HG03025 (cell line): ENCODE results near the gene FGD4.

ENCODE experiments used
- ATAC-seq: cut with Tn5 transposase; IDR thresholded peaks from one replicate; pipeline ENCODE4 v1.9.1; 2021; ENCODE audit warnings: mild to moderate bottlenecking, moderate library complexity; ENCODE audit not compliant: unreplicated experiment, low FRiP score

Gene FGD4

DNA sequence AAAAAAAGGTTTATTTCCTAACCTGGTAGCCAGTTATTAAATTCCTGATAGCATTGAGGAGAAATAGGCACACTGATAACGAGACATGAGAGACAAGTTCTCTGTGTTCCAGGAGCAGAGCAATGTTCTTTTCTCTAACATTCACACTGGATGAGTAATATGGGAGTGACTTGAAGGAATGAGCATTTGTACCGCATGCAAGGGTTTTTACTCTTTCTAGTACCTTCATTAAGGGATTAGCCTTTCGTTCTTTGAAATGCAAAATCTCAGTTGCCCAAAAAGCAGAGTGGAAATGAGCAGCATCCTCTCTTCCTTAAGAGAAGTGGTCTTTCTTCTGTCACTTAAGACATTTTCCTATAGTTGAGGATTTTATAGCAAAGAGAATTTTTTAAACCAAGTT, 54.7 kb downstream of the FGD4 start:
- ATAC-seq, result no peak

DNA sequence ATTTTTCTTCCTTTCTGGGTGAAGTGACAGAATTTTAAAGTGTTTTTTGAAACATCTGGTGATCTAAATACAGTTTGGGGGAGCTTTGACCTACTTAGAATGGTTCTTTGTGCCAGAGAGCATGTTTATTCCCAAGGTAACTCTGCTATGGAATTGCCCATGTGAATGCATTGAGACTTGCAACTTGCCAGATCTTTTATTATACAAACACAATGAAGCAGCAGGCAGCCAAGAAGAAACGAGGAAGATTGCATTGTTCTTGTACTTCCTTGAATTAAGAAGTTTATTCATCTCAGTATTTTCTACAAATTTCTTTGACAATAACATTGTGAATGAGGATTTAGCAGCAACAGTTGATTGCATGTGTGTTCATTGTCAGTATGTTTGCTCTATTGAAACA, 55.5 kb downstream of the FGD4 start:
- ATAC-seq, result no peak

DNA sequence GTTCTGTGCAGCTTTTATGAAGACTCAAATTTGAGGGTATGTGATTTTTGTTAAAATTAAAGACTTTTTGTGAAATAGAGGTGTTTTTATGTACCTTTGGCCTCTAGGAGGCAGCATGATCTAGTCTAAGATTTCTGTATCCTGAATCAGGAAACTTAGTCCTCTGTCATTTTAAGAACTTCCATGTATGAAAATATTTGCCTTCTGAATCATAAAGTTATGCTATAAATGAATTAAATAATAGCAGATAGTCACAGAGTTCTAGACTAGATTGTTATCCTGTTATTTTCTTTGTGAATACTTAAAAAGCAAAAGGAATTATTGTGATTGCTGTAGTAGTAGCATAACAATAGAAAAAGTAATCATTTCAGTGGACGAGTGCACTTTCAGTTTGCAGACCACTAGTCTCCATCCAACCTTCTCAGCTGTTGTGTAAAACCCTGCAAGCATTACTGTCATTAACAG, 56.3 kb downstream of the FGD4 start:
- ATAC-seq, result no peak

DNA sequence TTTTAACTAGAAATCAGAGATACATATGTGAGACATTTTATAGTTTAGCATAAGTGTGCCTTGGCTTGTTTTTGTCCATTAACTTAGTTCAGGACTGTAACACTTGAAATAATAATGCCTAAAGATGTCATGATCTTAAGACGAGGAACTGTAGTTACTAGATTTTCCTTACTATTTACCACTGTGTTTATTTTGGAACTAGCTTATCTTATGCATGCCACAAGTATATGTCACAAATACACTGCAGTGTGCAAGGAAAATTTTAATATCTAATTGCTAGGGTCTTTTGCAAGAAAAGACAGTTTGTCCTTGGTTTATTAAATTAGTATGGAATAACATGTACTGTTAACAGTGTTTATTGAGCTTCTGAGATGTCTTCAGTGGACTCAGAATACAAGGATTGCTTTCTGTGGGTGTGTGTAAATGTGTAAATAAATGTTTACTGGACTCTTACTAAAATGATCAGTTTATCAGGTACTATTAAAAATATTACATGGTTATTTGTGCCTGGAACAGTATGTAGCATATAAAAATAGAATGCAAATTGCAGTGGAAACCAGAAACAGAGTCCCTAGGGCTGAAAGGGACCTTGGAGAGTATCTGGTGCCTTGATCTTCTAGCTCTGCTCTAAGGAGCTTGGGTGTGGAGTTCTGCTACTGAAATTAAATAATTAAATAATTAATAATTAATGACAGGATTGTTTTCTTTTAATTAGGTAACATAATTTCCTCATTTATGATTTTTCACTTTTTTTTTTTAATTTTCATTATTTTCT, 58.1 kb downstream of the FGD4 start:
- no peak for ATAC-seq

DNA sequence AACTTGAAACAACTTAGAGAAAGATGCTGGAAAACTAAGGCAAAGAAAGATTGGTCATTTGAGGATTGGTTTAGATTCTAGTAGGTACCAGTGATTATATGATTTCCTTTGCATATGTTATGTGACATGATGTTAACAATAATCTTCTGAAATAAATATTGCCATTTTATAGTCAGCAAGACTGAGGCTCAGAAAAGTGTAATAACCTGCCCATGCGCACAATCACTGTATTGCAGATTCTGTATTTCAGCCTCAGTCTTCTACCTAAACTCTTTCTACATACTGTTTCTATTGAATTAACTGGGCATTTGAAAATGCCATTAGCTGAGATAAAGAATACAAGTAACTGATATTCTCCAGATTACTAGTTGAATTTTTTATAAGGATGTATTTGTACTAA, 61.3 kb downstream of the FGD4 start:
- ATAC-seq, result no peak

DNA sequence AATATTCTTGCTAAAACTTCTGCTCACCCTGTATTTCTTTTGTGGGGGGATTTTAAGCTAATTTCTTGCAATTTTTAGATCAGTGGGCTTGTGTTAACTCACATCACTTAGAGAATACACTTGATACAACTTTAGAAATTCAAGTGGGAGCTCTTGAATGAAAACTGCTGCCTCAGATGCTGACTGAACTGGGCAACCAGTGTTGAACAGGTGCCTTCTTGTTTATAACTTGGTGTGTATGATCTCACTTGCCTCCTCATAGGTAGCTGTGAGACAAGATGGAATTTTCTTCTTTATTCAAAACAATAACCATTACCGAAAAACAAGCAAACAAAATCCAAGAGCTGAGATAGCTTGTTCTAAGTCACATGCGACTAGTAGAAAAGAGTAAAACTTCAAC, 63.5 kb downstream of the FGD4 start:
- no peak for ATAC-seq

DNA sequence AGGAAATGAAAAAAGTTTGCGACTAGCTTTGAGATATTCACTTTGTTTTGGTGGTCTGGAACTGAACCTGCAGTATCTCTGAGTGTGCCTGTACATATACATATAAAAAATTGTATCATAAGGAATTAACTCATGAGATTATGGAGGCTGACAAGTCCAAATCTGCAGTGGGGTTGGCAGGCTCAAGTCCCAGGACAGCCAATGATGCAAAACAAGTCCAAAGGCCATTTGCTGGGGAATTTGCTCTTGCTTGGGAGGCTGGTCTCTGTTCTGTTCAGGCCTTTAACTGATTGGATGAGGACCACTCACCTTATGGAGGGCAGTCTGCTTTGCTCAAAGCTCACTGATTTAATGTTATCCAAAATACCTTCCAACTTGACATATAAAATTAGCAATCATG, 66.8 kb downstream of the FGD4 start:
- ATAC-seq, result no peak

DNA sequence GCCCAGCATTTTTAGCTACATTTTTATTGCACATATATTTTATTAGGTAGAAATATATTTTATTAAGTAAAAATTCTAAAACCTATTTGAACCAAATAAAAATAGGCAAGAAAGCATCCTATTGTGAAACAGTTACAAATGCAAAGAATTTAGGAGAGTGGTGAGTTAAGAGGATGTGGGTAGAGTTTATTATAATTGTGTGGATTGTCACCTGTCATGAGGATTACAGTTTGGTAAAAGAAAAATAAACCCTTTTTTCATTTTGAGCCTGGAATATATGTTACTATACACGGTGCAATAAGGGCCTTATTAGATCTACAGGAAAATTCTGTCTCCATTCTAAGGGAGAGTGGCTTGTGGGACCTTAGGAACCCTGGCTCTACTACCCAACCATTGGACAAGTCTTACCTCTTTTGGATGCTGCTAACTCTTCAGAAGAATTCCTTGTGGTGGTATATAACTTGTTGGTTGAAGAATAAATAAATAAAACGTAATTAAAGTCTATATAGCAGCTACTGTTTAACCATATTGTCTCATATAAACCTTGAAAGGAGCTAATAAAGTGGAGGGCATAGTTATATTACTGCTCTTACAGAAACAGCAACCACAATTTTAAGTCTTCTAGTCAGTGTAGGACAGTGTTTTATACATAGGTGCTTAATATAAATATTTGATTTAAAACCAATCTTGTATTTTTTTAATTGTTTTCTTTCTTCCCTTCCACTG, 67.8 kb downstream of the FGD4 start:
- no peak for ATAC-seq

DNA sequence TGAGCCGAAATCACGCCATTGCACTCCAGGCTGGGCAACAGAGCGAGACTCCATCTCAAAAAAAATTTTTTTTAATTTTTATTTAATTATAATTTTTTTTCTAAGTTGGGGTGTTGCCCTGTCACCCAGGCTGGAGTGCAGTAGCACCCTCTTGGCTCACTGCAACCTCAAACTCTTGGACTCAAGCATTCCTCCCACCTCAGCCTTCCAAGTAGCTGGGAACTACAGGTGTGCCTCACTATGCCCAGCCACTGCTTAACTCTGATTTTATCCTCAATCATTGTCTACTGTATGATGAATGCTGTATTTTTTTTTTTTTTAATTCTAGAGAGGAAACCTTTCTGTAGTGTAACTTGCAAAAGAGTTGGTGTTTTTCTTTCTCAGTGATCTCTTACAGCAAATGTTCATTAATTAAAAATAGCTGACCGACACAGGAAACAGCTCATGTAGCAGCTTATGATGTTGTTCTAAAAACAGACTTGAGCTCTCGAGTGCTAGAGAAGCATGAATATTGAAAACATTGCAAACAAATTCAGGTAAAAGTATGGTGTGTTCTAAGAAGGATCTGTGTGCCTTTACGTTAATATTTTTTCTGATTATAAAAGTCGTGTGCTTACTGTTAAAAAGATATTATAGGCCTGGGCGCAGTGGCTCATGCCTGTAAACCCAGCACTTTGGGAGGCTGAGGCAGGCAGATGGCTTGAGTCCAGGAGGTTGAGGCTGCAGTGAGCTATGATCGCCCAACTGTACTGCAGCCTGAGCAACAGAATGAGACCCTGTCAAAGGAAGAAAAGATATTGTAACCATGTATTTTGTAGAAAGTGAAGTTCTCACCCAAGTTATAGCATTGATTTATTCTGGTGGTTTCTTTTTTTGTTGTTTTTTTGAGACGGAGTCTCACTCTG, 68.9 kb downstream of the FGD4 start:
- ATAC-seq, result no peak

DNA sequence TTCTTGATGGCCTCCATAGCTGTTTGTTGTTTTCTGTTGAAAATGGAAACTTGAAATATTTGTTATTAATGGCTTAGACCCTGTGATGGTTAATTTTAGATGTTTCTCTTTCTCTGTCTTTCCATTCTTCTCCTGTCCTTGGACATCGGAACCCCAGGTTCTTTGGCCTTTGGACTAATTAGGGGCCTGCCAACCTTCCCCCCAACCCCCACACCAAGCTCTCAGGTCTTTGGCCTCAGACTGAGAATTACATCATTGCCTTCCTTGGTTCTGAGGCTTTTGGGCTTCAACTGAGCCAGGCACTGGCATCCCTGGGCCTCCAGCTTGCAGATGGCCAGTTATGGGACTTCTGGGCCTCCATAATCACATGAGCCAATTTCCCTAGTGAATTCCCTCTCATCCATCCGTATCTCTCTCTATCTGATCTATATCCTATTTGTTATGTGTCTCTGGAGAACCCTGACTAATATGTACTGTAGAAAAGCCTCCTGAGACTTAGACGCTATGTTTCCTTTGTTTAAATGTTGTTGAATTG, 71.6 kb downstream of the FGD4 start:
- no peak for ATAC-seq

DNA sequence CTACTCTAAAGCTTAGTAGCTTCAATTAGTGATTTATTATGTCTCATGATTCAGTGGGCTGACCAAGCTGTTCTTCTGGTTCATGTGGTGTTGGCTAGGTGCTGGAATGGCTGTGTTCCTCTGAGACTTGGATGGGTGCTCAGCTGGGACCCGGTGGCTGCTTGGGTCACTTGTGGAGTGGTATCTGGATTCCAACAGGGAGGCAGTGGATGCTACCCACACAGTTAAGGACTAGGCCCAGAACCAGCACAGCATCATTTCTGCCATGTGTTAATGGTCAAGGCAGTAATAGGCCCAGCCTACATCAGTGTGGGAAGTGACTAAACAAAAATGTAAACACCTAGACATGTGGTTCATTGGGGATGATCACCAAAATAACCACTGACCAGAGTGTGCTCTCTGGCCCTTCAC, 72.2 kb downstream of the FGD4 start:
- no peak for ATAC-seq

DNA sequence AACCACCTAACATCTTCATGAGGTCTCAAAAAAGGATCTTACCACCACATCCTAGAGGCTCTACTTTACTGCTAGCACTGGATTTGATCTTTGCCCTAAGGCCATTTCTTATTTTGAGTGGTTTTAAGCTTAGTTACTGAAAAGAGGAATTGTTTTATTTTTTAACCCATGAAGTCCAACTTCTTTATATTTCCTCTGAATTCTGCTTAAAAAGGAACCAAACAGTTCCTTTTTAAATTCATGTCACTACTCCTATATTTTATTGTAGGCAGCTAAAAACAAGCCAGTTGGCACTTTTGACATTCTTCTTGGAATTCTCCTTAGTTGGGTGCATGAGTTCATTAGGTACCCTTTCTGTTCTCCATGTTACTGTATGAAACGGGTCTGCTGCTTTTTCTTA, 76.4 kb downstream of the FGD4 start:
- ATAC-seq, result no peak

DNA sequence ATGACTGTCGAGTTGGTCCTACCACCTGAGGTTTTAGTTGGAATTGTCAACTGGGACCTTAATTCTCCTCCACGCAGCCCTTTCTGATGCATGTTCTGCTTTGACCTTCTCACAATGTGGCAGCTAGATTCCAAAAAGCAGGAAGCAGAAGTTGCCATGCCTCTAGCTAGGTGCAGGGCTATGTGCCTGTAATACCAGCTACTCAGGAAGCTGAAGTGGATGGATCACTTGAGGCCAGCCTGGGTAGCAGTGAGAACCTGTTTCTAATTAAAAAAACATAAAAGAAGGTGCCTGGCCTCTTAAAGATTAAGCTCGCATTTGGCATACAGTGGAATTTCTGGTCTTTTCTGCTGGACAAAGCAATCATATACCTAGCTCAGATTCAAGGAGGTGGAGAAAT, 77.1 kb downstream of the FGD4 start:
- ATAC-seq, result no peak

DNA sequence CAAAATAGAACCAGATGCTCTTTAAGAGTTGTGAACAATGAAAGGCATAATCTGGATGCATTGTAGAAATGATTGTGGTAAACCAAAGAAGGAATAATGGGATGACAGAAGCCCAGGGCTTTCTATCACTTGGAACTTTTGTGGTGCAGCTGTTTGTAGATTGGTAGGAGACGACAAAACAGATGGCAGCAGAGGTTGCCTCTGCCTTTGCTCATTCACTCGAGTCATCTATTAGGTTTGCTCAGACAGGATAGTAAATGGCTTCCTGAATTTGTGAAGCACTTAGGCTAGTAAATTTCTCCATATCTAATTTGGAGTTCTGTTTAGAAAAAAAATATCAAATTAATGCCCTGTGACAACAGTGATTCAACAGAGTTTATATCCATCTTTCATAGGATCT, 78.4 kb downstream of the FGD4 start:
- no peak for ATAC-seq

DNA sequence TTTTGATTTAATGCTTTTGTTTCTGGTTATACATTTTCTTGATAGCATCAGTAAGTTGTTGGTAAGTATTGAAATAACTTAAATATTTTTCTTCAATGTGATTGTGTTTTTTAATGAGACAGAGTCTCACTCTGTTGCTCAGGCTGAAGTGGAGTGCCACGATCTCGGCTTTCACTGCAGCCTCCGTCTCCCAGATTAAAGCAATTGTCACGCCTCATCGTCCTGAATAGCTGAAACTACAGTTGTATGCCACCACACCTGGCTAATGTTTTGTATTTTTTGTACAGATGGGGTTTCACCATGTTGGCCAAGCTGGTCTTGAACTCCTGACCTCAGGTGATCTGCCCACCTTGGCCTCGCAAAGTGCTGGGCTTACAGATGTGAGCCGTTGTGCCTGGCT, 78.8 kb downstream of the FGD4 start:
- ATAC-seq, result no peak

DNA sequence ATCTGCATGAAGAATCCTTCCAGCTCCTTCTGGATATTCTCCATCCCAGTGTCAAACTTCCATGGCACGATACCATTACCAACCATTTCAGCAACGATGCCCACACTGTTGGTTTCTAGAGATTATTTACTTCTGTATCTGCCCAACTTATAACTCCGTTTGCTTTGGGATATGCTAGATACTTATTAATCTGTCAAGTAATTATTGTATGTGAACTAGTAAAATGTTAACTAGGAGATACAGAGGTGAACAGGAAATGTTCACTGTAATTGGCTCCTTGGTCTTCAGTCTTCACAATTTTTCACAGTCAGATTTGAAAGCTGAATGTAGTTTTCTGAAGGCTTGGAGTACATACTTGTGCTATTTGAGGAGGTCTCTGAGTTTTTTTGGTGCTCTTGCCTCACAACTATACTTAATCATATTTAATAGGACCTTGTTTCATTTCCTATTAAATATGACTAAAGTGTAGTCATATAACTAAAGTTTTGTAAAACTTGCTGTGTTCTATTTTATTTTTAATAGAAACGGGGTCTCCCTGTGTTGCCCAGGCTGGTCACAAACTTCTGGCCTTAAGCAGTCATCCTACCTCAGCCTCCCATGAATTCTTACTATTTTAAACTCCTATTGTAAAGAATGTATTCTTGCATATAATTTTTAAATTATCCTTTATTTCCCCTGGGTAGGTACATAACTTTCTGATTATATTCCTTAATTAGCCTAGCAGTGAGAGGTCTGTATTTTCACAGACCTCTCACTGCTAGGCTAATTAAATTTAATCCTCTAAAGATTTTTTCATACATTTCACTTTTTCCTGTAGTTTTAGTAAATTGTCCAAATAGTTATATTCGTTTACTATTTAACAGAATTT, 79.7 kb downstream of the FGD4 start:
- no peak for ATAC-seq

DNA sequence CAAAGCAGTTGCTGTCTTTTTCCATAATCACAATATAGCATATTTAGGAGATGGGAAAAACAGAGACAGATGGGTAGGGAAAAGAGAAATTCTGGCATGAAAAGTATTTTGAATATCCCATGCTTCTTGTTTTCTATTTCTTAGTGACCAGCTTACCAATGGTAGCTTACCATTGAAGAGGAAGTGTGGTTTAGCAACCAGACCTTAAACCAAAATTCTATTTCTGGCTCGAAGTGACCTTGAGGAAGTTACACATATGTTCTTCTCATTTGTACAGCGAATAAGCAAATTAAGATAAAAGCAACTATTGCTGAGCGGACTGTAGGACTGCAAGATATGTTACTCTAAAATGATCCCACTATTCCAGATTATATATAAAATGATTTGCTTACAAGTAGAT, 82.9 kb downstream of the FGD4 start:
- peak; percentile 73 for ATAC-seq

DNA sequence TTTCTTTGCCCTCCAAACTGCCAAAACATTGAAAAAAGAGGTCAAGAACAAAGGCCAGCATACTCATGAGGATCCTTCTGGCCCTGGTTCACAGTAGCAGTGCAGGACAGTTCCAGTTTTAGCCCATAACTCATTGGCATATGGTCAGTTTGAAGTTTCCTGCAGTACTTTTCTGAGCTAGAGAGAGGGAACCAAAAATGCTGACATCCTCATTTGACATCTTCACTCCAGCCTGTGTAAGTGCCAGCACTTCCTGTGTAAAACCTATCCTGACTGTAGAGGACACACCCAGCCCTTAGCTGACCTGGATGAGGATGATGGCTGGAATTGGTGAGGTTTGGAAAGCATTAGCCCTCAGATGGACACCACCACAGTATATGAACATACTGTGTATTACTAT, 84.1 kb downstream of the FGD4 start:
- no peak for ATAC-seq

DNA sequence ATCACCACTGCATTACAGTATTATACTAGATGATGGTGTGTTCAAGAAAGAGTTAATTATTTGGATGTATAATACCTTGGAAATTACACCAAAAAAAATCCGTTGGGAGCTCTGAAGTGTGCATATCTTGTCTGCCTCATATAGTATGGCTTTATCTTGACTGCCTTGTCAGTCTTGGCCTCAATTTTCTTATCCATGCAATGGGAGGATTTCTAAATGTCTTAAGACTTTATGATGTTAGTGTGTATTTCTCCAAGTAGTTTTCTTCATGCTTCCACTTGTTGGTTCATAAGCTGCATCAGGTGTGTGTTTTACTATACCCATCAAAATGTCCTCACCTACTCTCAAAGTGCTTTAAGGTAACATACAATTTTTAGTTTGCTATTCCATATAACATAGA, 84.6 kb downstream of the FGD4 start:
- no peak for ATAC-seq

DNA sequence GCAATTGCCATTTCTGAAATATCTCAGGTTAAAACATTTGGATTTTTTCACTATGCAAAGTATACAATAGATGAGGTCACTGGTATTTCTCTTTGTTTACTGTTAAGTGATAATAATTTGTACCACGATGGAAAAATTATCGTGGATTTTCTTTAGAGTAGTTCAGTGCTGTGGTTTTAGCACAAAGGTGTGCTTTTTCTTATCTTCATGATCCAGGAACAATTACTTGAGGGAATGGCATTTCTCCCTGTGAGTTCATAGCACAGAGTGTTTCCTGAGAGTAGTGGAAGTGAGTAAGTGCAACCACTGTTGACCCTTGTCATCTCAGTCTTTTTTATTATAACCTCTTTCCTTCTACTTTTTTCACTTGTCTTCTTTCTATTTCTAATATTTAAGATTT, 86.8 kb downstream of the FGD4 start:
- no peak for ATAC-seq
